Right renal cortex interstitium (tissue), 3 donors: ENCODE results near the gene MTNR1A. TPM values are rescaled to one million over a fixed set of nuclear protein-coding genes. Genes with fewer than 3 reads are reported as not detected.

Experiments used
- DNase-seq, 3 donors: peaks; one replicate each; pipeline ENCODE4 v3.0.0-alpha.2; 2013; ENCODE audit warnings: low read depth in 3 of 3, low spot score in 2 of 3
- polyA plus RNA-seq, 3 donors: library from polyadenylated mRNA; unstranded; fragments of 120-200 nt; gene quantifications; one replicate each; pipeline ENCODE4 v1.2.1, GENCODE V29; 2013; ENCODE audit not compliant: insufficient read length in 3 of 3

The MTNR1A gene
- 1 to 10 TPM; 1.6 to 2.0 (median 1.8) TPM for polyA plus RNA-seq

- DNase-seq: no peak
These were observed at the start of gene MTNR1A for GRCh38 chr4:186554914-186555827. Gene MTNR1A (minus strand): TSS chr4:186555567. CDS start chr4:186555365, 202 bp downstream.

GRCh38 chr4:186604124-186604807 is 48.9 kb upstream of the MTNR1A start:
- no peak for DNase-seq

- DNase-seq: no peak
These were observed 47.6 kb upstream of the MTNR1A start for GRCh38 chr4:186602978-186603377.

- no peak for DNase-seq
These were observed 44.1 kb upstream of the MTNR1A start for GRCh38 chr4:186599483-186599882.

GRCh38 chr4:186598686-186599085 is 43.3 kb upstream of the MTNR1A start:
- no peak for DNase-seq

GRCh38 chr4:186596850-186597390 is 41.6 kb upstream of the MTNR1A start:
- DNase-seq: no peak

DNA sequence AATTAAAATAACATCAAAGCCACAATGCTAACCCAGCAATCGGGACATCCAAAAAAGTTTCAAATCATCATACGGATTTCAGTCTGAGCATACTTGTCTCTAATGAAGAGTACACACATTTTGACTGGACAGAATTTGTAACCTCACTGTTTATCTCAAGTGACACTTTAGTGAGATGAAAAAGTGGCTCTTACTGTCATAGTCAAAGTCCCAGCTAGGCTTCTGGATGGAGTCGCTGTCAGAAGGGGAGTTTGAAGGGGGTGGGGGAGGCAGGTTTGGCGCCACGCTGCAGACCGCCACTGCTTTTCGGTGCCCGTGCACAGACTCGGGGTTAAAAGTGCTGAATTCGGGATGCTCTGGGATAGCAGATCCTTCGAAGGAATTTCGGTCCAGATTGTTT is 41.0 kb upstream of the MTNR1A start:
- DNase-seq: no peak

GRCh38 chr4:186593587-186593973 is 38.2 kb upstream of the MTNR1A start:
- no peak for DNase-seq

DNA sequence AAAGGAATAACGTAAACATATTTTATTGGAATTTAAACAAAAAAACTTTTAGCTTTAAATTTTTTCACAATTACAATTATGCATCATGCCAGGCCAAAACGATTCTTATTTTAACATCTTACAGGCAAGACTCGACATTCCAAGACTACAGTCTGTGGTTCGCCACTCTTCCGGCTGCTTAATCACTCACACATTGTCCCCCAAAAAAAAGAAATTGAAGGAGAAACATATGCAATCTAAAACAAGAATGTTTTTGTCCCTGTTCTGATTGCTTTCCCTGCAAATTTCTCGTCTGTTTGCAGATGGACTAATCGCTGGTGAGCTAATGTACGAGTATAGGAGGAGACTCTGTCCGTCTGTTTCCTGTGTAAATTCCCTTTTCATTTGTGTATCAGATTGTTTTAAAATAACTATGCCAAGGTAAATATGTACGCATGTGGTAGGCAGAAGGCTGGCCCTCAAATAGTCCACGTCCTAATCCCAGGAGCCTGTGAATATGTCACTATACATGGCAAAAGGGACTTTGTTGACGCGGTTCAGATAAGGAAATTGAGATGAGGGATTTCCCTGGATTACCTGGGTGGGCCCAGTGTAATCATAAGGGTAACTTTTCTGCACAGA is 37.7 kb upstream of the MTNR1A start:
- no peak for DNase-seq

GRCh38 chr4:186592445-186592844 is 37.1 kb upstream of the MTNR1A start:
- no peak for DNase-seq

- DNase-seq: no peak
These were observed 36.3 kb upstream of the MTNR1A start for GRCh38 chr4:186591651-186592050.

GRCh38 chr4:186588503-186588902 is 33.1 kb upstream of the MTNR1A start:
- DNase-seq: no peak

- DNase-seq: peak in 1 of 3 donors; percentile 50
These were observed 32.1 kb upstream of the MTNR1A start for GRCh38 chr4:186587416-186588018.

GRCh38 chr4:186586205-186586604 is 30.8 kb upstream of the MTNR1A start:
- no peak for DNase-seq

GRCh38 chr4:186584912-186585311 is 29.5 kb upstream of the MTNR1A start:
- DNase-seq: no peak

- DNase-seq: no peak
These were observed 26.1 kb upstream of the MTNR1A start for GRCh38 chr4:186581421-186581820.

GRCh38 chr4:186580669-186581068 is 25.3 kb upstream of the MTNR1A start:
- DNase-seq: no peak

- DNase-seq: no peak
These were observed 15.0 kb upstream of the MTNR1A start for GRCh38 chr4:186570193-186570996.

- DNase-seq: no peak
These were observed 14.3 kb upstream of the MTNR1A start for GRCh38 chr4:186569533-186570192.
